H9 (cell line): Measurements from ENCODE around the gene IGSF9B. TPM values are rescaled to one million over a fixed set of nuclear protein-coding genes. Genes with fewer than 3 reads are reported as not detected.

Source experiments
- DNase-seq: peaks from one replicate; pipeline ENCODE4 v3.0.0-alpha.2; 2017
- H2AFZ ChIP-seq: one replicate; pipeline ENCODE4 v1.6.1; 2013; ENCODE audit warnings: mild to moderate bottlenecking, low read length, control low read depth, moderate library complexity
- H2AK5ac ChIP-seq: 2 replicates; pipeline ENCODE4 v1.6.1; 2013; ENCODE audit warnings: low read length, control low read depth, mixed read lengths; ENCODE audit not compliant: insufficient read length
- H2BK120ac ChIP-seq: one replicate; pipeline ENCODE4 v1.6.1; 2013; ENCODE audit warnings: low read depth, mild to moderate bottlenecking, low read length, control low read depth, inconsistent platforms; ENCODE audit not compliant: poor library complexity, severe bottlenecking
- H2BK12ac ChIP-seq: 2 replicates; pipeline ENCODE4 v1.6.1; 2013; ENCODE audit warnings: low read length, control low read depth, mixed read lengths, low read depth; ENCODE audit not compliant: insufficient read length
- H2BK15ac ChIP-seq: 2 replicates; pipeline ENCODE4 v1.6.1; 2013; ENCODE audit warnings: low read depth, low read length, control low read depth
- H2BK20ac ChIP-seq: one replicate; pipeline ENCODE4 v1.6.1; 2013; ENCODE audit warnings: low read depth, mild to moderate bottlenecking, low read length, control low read depth, inconsistent platforms; ENCODE audit not compliant: poor library complexity, severe bottlenecking
- H2BK5ac ChIP-seq: 2 replicates; pipeline ENCODE4 v1.6.1; 2013; ENCODE audit warnings: low read length, control low read depth, mixed read lengths; ENCODE audit not compliant: insufficient read length
- H3K14ac ChIP-seq: 2 replicates; pipeline ENCODE4 v1.6.1; 2013; ENCODE audit warnings: low read length, control low read depth; ENCODE audit not compliant: insufficient read depth
- H3K18ac ChIP-seq: 2 replicates; pipeline ENCODE4 v1.6.1; 2013; ENCODE audit warnings: low read depth, mild to moderate bottlenecking, mixed read lengths, low read length, control low read depth; ENCODE audit not compliant: insufficient read length
- H3K23ac ChIP-seq: 2 replicates; pipeline ENCODE4 v1.6.1; 2013; ENCODE audit warnings: low read length, control low read depth, mixed read lengths, low read depth; ENCODE audit not compliant: insufficient read length
- H3K23me2 ChIP-seq: 2 replicates; pipeline ENCODE4 v1.6.1; 2013; ENCODE audit warnings: low read depth, mild to moderate bottlenecking, mixed read lengths, low read length, control low read depth; ENCODE audit not compliant: insufficient read length, poor library complexity, severe bottlenecking
- H3K27ac ChIP-seq: 2 replicates; pipeline ENCODE4 v1.5.1; 2013; ENCODE audit warnings: low read length, control low read depth, mixed read lengths, low read depth; ENCODE audit not compliant: insufficient read length
- H3K27me3 ChIP-seq: 2 replicates; pipeline ENCODE4 v1.6.1; 2013; ENCODE audit warnings: low read length, control low read depth, inconsistent platforms; ENCODE audit not compliant: insufficient read depth
- H3K4ac ChIP-seq: 2 replicates; pipeline ENCODE4 v1.6.1; 2013; ENCODE audit warnings: low read depth, mild to moderate bottlenecking, control low read depth, inconsistent platforms, low read length, moderate library complexity
- H3K4me1 ChIP-seq: 2 replicates; pipeline ENCODE4 v1.6.1; 2013; ENCODE audit warnings: low read length, control low read depth, inconsistent platforms; ENCODE audit not compliant: insufficient read depth
- H3K4me2 ChIP-seq: 2 replicates; pipeline ENCODE4 v1.6.1; 2013; ENCODE audit warnings: low read length, control low read depth, mixed read lengths; ENCODE audit not compliant: insufficient read length, insufficient read depth
- H3K56ac ChIP-seq: 2 replicates; pipeline ENCODE4 v1.6.1; 2013; ENCODE audit warnings: low read depth, mild to moderate bottlenecking, mixed read lengths, low read length, control low read depth; ENCODE audit not compliant: insufficient read length
- H3K79me1 ChIP-seq: 2 replicates; pipeline ENCODE4 v1.6.1; 2013; ENCODE audit warnings: low read depth, mild to moderate bottlenecking, moderate library complexity, low read length, control low read depth, inconsistent platforms; ENCODE audit not compliant: insufficient read depth, poor library complexity, severe bottlenecking
- H3K79me2 ChIP-seq: 2 replicates; pipeline ENCODE4 v1.6.1; 2013; ENCODE audit warnings: low read length, control low read depth, inconsistent platforms; ENCODE audit not compliant: insufficient read depth
- H3K9ac ChIP-seq: 2 replicates; pipeline ENCODE4 v1.6.1; 2013; ENCODE audit warnings: low read length, control low read depth, mixed read lengths; ENCODE audit not compliant: insufficient read length; ENCODE audit errors: extremely low read depth
- H3K9me3 ChIP-seq: one replicate; pipeline ENCODE4 v1.6.1; 2013; ENCODE audit warnings: low read depth, low read length, inconsistent platforms; ENCODE audit not compliant: control insufficient read depth
- H3T11ph ChIP-seq: one replicate; pipeline ENCODE4 v1.6.1; 2013; ENCODE audit warnings: mild to moderate bottlenecking, low read length, control low read depth, inconsistent platforms
- H4K20me1 ChIP-seq: one replicate; pipeline ENCODE4 v1.6.1; 2013; ENCODE audit not compliant: control insufficient read depth, insufficient read length, insufficient read depth
- H4K5ac ChIP-seq: 2 replicates; pipeline ENCODE4 v1.6.1; 2013; ENCODE audit warnings: low read depth, mild to moderate bottlenecking, mixed read lengths, low read length, control low read depth; ENCODE audit not compliant: insufficient read length
- H4K8ac ChIP-seq: replicated peaks from 2 replicates; pipeline ENCODE4 v1.6.1; 2013; ENCODE audit warnings: low read length, control low read depth, mixed read lengths, low read depth; ENCODE audit not compliant: insufficient read length
- H4K91ac ChIP-seq: 2 replicates; pipeline ENCODE4 v1.6.1; 2013; ENCODE audit warnings: low read depth, mild to moderate bottlenecking, moderate library complexity, mixed read lengths, low read length, control low read depth; ENCODE audit not compliant: insufficient read length
- H3K27ac Mint-ChIP-seq, 3 experiments: 2 replicates in 2 of 3; 3 replicates in 1 of 3; pipeline ENCODE4 v1.8.0; 2020 to 2021; ENCODE audit warnings: mixed read lengths in 3 of 3, mild to moderate bottlenecking in 1 of 3, moderate library complexity in 1 of 3
- H3K27me3 Mint-ChIP-seq: 2 replicates; pipeline ENCODE4 v1.8.0; 2021; ENCODE audit warnings: low read depth, mild to moderate bottlenecking, moderate library complexity, mixed read lengths
- H3K36me3 Mint-ChIP-seq, 3 experiments: 2 replicates in 2 of 3; 3 replicates in 1 of 3; pipeline ENCODE4 v1.8.0; 2020 to 2021; ENCODE audit warnings: low read depth in 3 of 3, mixed read lengths in 3 of 3; ENCODE audit not compliant: insufficient read depth in 1 of 3
- H3K4me1 Mint-ChIP-seq, 2 experiments: 2 replicates each; pipeline ENCODE4 v1.8.0; 2020; ENCODE audit warnings: mixed read lengths in 2 of 2
- H3K4me3 Mint-ChIP-seq, 2 experiments: 2 replicates in 1 of 2; 3 replicates in 1 of 2; pipeline ENCODE4 v1.8.0; 2020 to 2021; ENCODE audit warnings: mild to moderate bottlenecking in 2 of 2, mixed read lengths in 2 of 2, moderate library complexity in 1 of 2
- H3K9me3 Mint-ChIP-seq, 2 experiments: 2 replicates in 1 of 2; 3 replicates in 1 of 2; pipeline ENCODE4 v1.8.0; 2020; ENCODE audit warnings: mild to moderate bottlenecking in 2 of 2, mixed read lengths in 2 of 2, moderate library complexity in 1 of 2
- WGBS: extraction: QIAGEN DNeasy Blood & Tissue Kit; methylation state at CpG from one replicate; pipeline ENCODE4 v1.1.7; 2013; ENCODE audit warnings: missing lambda C conversion rate, low lambda C conversion rate, mixed read lengths; ENCODE audit not compliant: insufficient read length; ENCODE audit errors: extremely low coverage; 5-methylcytosine and 5-hydroxymethylcytosine counted together
- total RNA-seq: library from RNA; stranded (reverse); gene quantifications from 2 replicates; pipeline ENCODE4 v1.2.1, GENCODE V29; 2021
- TF ChIP-seq, protein P1 (sequence below): fragments of 200-600 bp; sonication (generic); conservative IDR thresholded peaks from 3 replicates; pipeline ENCODE4 v1.8.0; 2021; ENCODE audit warnings: antibody characterized with exemption, mild to moderate bottlenecking

IGSF9B gene
- total RNA-seq, 1 experiment from 2014 or later: 25.7 TPM

DNA sequence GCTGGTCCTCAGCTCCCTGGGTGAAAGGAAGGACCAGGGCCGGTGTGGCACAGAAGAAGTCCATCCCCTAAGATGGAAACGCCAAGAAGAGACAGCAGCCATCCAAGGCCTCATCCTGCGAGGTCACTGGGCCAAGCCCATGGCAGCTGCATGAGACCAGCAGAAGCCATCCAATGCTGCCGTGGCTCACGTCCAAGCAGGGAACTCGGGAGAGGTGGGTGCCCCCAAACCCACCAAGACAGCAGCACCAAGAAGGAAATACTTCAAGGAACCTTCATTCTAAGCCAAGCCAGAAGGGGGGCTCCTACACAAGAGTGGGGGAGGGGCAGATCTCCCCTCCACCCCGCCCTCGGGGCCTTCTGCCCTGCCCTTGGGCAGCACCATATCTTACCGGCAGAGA lies 49.6 kb downstream of the IGSF9B start:
- H3K36me3 Mint-ChIP-seq: peaks cover 33 to 72% (median 36%) of the 10 kb centered on the region in 3 experiments; a peak in 6 of 7 replicates
- H2BK20ac ChIP-seq: no peak overlapping the region
- no peak overlapping the region for H3K27ac ChIP-seq
- no peak overlapping the region for H3K4me2 ChIP-seq
- H3K27me3 ChIP-seq: no peaks in the 10 kb centered on the region
- no peak for DNase-seq
- no peak overlapping the region for H4K5ac ChIP-seq
- H3K56ac ChIP-seq: no peak overlapping the region
- no peak overlapping the region for H3K14ac ChIP-seq
- no peak overlapping the region for H3K18ac ChIP-seq
- H2BK120ac ChIP-seq: no peak overlapping the region
- H3T11ph ChIP-seq: no peak overlapping the region
- H4K91ac ChIP-seq: no peak overlapping the region
- H2AFZ ChIP-seq: no peak overlapping the region
- no peaks in the 10 kb centered on the region for H3K4me1 Mint-ChIP-seq
- H3K4me3 Mint-ChIP-seq: no peak overlapping the region
- no peak overlapping the region for H3K4ac ChIP-seq
- no peak overlapping the region for H2BK5ac ChIP-seq
- H2BK15ac ChIP-seq: no peak overlapping the region
- no peaks in the 10 kb centered on the region for H3K4me1 ChIP-seq
- WGBS: no CpG with 5 or more reads among the region's 9 CpGs
- no peak overlapping the region for H4K8ac ChIP-seq
- no peaks in the 10 kb centered on the region for H3K79me2 ChIP-seq
- H3K23ac ChIP-seq: no peak overlapping the region
- no peak overlapping the region for H2BK12ac ChIP-seq
- no peaks in the 10 kb centered on the region for H3K27me3 Mint-ChIP-seq
- no peaks in the 10 kb centered on the region for H3K23me2 ChIP-seq
- H3K79me1 ChIP-seq: no peaks in the 10 kb centered on the region
- H3K9me3 Mint-ChIP-seq: no peaks in the 10 kb centered on the region
- no peak overlapping the region for H2AK5ac ChIP-seq
- H3K9me3 ChIP-seq: no peaks in the 10 kb centered on the region
- H4K20me1 ChIP-seq: no peaks in the 10 kb centered on the region
- H3K27ac Mint-ChIP-seq: no peak overlapping the region; a peak in 1 of 7 replicates
- no peak overlapping the region for H3K9ac ChIP-seq
- TF ChIP-seq, protein P1, sequence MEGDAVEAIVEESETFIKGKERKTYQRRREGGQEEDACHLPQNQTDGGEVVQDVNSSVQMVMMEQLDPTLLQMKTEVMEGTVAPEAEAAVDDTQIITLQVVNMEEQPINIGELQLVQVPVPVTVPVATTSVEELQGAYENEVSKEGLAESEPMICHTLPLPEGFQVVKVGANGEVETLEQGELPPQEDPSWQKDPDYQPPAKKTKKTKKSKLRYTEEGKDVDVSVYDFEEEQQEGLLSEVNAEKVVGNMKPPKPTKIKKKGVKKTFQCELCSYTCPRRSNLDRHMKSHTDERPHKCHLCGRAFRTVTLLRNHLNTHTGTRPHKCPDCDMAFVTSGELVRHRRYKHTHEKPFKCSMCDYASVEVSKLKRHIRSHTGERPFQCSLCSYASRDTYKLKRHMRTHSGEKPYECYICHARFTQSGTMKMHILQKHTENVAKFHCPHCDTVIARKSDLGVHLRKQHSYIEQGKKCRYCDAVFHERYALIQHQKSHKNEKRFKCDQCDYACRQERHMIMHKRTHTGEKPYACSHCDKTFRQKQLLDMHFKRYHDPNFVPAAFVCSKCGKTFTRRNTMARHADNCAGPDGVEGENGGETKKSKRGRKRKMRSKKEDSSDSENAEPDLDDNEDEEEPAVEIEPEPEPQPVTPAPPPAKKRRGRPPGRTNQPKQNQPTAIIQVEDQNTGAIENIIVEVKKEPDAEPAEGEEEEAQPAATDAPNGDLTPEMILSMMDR: no peak
